NT2/D1 (cell line): ENCODE measurements around the gene ZNF223.

ENCODE experiments used
- DNase-seq: peaks from one replicate; pipeline ENCODE4 v3.0.0-alpha.2; 2011; ENCODE audit warnings: low read depth, low spot score
- H3K27me3 ChIP-seq: 2 replicates; pipeline ENCODE4 v1.6.0; 2011; ENCODE audit warnings: mild to moderate bottlenecking; ENCODE audit not compliant: insufficient read length, insufficient read depth
- H3K36me3 ChIP-seq: 2 replicates; pipeline ENCODE4 v1.6.1; 2011; ENCODE audit warnings: mild to moderate bottlenecking, low read length, mixed read lengths; ENCODE audit not compliant: insufficient read depth, insufficient read length
- H3K4me1 ChIP-seq: 2 replicates; pipeline ENCODE4 v1.5.1; 2011; ENCODE audit not compliant: insufficient read depth, insufficient read length
- H3K4me3 ChIP-seq: 2 replicates; pipeline ENCODE4 v1.5.1; 2011; ENCODE audit warnings: low read depth; ENCODE audit not compliant: insufficient read length
- H3K9ac ChIP-seq: 2 replicates; pipeline ENCODE4 v1.6.0; 2011; ENCODE audit warnings: low read depth; ENCODE audit not compliant: insufficient read length
- H3K9me3 ChIP-seq: 2 replicates; pipeline ENCODE4 v1.5.1; 2011; ENCODE audit warnings: mild to moderate bottlenecking, low read length; ENCODE audit not compliant: insufficient read depth
- SUZ12 ChIP-seq: IDR thresholded peaks from 2 replicates; pipeline ENCODE4 v1.6.1; 2011; ENCODE audit not compliant: insufficient read length, insufficient read depth; ENCODE audit errors: extremely low read depth
- YY1 ChIP-seq: IDR thresholded peaks from 2 replicates; pipeline ENCODE4 v1.6.1; 2011; ENCODE audit not compliant: insufficient read length, insufficient read depth
- ZNF274 ChIP-seq: IDR thresholded peaks from 2 replicates; pipeline ENCODE4 v1.6.1; 2011; ENCODE audit warnings: mild to moderate bottlenecking, low read depth, low read length

The ZNF223 gene

GRCh38 chr19:44112802-44113137 lies 60.9 kb downstream of the ZNF223 start:
- peaks cover 26% of the 10 kb centered on the region for H3K9me3 ChIP-seq
- H3K4me3 ChIP-seq: peak overlapping the region; percentile 86
- DNase-seq: no peak
- peak overlapping the region; percentile 79 for H3K9ac ChIP-seq
- H3K36me3 ChIP-seq: peaks cover 33% of the 10 kb centered on the region
- H3K27me3 ChIP-seq: no peaks in the 10 kb centered on the region
- H3K4me1 ChIP-seq: no peaks in the 10 kb centered on the region
- no peak for TF ChIP-seq ZNF274
- TF ChIP-seq YY1: no peak
- no peak for TF ChIP-seq SUZ12

GRCh38 chr19:44113138-44113783 lies 61.4 kb downstream of the ZNF223 start, which contains the start of gene ZNF225:
ZNF225 (plus strand) TSS chr19:44113399; CDS start chr19:44115828, 2,429 bp downstream.
- H3K9ac ChIP-seq: peak within 1 kb of the TSS; percentile 82
- no peak for TF ChIP-seq ZNF274
- TF ChIP-seq SUZ12: no peak
- TF ChIP-seq YY1: no peak
- DNase-seq: peak; percentile 95
- no peaks in the 10 kb centered on the region for H3K4me1 ChIP-seq
- H3K27me3 ChIP-seq: no peaks in the 10 kb centered on the region
- H3K4me3 ChIP-seq: peak within 1 kb of the TSS; percentile 86
- H3K9me3 ChIP-seq: peaks cover 21% of the 10 kb centered on the region
- peaks cover 32% of the 10 kb centered on the region for H3K36me3 ChIP-seq

GRCh38 chr19:44113784-44114390 lies 62.1 kb downstream of the ZNF223 start:
- H3K9ac ChIP-seq: peak overlapping the region; percentile 82
- H3K36me3 ChIP-seq: peaks cover 32% of the 10 kb centered on the region
- H3K9me3 ChIP-seq: peaks cover 15% of the 10 kb centered on the region; the same call in 1 of the 2 replicates
- peak overlapping the region; percentile 86 for H3K4me3 ChIP-seq
- H3K27me3 ChIP-seq: no peaks in the 10 kb centered on the region
- H3K4me1 ChIP-seq: no peaks in the 10 kb centered on the region
- TF ChIP-seq ZNF274 (no peak), YY1 (no peak), SUZ12 (no peak)
- DNase-seq: no peak
